ENCODE data around the gene GALNT4. TPM values are rescaled to one million over a fixed set of nuclear protein-coding genes. Genes with fewer than 3 reads are reported as not detected.

Gene GALNT4
- total and polyA plus RNA-seq, 2 of the 13 experiments (the other 11 are each of a cell fraction or from before 2014, with no cell fraction given) = 4.9 to 6.8 TPM

GRCh38 chr12:89568484-89568883 is 43.9 kb upstream of the GALNT4 start (continued):
- TF ChIP-seq, protein P1, sequence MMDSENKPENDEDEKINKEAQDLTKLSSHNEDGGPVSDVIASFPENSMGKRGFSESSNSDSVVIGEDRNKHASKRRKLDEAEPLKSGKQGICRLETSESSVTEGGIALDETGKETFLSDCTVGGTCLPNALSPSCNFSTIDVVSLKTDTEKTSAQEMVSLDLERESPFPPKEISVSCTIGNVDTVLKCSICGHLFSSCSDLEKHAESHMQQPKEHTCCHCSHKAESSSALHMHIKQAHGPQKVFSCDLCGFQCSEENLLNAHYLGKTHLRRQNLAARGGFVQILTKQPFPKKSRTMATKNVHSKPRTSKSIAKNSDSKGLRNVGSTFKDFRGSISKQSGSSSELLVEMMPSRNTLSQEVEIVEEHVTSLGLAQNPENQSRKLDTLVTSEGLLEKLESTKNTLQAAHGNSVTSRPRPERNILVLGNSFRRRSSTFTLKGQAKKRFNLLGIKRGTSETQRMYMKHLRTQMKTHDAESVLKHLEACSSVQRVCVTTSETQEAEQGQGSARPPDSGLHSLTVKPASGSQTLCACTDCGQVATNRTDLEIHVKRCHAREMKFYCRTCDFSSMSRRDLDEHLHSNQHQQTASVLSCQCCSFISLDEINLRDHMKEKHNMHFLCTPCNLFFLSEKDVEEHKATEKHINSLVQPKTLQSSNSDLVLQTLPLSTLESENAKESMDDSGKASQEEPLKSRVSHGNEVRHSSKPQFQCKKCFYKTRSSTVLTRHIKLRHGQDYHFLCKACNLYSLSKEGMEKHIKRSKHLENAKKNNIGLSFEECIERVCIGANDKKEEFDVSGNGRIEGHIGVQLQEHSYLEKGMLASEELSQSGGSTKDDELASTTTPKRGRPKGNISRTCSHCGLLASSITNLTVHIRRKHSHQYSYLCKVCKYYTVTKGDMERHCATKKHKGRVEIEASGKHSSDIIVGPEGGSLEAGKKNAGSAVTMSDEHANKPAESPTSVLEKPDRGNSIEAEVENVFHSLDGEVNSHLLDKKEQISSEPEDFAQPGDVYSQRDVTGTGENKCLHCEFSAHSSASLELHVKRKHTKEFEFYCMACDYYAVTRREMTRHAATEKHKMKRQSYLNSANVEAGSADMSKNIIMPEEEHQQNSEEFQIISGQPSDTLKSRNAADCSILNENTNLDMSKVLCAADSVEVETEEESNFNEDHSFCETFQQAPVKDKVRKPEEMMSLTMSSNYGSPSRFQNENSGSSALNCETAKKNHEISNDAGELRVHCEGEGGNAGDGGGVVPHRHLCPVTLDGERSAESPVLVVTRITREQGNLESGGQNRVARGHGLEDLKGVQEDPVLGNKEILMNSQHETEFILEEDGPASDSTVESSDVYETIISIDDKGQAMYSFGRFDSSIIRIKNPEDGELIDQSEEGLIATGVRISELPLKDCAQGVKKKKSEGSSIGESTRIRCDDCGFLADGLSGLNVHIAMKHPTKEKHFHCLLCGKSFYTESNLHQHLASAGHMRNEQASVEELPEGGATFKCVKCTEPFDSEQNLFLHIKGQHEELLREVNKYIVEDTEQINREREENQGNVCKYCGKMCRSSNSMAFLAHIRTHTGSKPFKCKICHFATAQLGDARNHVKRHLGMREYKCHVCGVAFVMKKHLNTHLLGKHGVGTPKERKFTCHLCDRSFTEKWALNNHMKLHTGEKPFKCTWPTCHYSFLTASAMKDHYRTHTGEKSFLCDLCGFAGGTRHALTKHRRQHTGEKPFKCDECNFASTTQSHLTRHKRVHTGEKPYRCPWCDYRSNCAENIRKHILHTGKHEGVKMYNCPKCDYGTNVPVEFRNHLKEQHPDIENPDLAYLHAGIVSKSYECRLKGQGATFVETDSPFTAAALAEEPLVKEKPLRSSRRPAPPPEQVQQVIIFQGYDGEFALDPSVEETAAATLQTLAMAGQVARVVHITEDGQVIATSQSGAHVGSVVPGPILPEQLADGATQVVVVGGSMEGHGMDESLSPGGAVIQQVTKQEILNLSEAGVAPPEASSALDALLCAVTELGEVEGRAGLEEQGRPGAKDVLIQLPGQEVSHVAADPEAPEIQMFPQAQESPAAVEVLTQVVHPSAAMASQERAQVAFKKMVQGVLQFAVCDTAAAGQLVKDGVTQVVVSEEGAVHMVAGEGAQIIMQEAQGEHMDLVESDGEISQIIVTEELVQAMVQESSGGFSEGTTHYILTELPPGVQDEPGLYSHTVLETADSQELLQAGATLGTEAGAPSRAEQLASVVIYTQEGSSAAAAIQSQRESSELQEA (CRISPR knock-in tag; IDR thresholded peaks at IDR 0.05; ENCODE audit: not compliant biosample characterization) = no peak
- no peak for TF ChIP-seq ZNF678 (CRISPR knock-in tag; IDR thresholded peaks at IDR 0.05)

DNA sequence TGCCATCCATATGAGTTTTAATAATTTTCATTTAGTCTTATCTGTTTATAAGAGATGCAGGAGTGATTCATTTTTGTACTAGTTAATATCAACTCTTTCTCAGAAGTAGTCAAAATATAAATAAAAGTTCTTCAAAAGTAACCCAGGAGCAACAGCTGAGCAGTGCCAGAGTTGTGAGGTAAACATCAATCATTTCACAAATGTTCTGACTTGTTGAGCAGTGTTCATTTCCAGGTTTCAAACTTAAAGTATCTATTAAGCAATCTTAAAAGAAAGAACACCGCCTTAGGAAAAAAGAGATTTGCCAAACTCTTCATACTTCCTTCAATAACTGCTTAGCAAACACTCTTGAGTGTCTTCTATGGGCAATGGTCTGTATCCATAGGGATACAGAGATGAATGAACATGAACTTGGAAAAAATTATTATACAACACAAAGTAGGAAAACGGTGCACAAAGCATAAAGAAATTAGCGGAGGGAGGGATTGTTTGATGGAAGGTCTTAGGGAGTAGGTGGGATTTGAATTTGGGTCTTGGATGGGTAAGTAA is 43.2 kb upstream of the GALNT4 start:
- H3K27me3 ChIP-seq (ENCODE audit: control insufficient read depth in 1 of 2, insufficient read depth in 2 of 2, low read length in 2 of 2) = peaks cover 0 to 3% of the 10 kb centered on the region in 2 experiments; a peak in 1 of 5 replicates
- DNase-seq (ENCODE audit: low spot score) (no peak), ATAC-seq (no peak), FAIRE-seq (no peak)
- no peaks in the 10 kb centered on the region for H3K79me2 ChIP-seq (ENCODE audit: insufficient read depth, low read length)
- H3K4me2 ChIP-seq (ENCODE audit: low read depth, low read length) = no peak overlapping the region
- H3K36me3 ChIP-seq (replicated peaks in 1 of 2; ENCODE audit: control insufficient read depth in 1 of 2, insufficient read depth in 2 of 2, low read length in 2 of 2) = no peaks in the 10 kb centered on the region
- intact Hi-C loops (cut with micrococcal nuclease; ENCODE audit: unreplicated experiment) = no loop called here
- H3K27ac ChIP-seq (ENCODE audit: extremely low read length, insufficient read depth, low read length) = no peak overlapping the region
- in situ Hi-C loops (cut with HindIII; ENCODE audit: extremely low pct_ligation_motif_present, low pct_unique_long_range_greater_than_20kb) = no loop called here
- ChIA-PET POLR2A (no interaction called here), CTCF (ENCODE audit: low intra/inter-chr PET ratio, low total read pairs) (no interaction called here)
- H3K9me3 ChIP-seq (ENCODE audit: low read length) = no peaks in the 10 kb centered on the region
- WGBS (ENCODE audit: low lambda C conversion rate) = 75% methylated on average over 3 of the region's 3 CpGs
- no peaks in the 10 kb centered on the region for H4K20me1 ChIP-seq (ENCODE audit: insufficient read depth, low read length)
- no peak overlapping the region for H3K4me3 ChIP-seq (replicated peaks in 1 of 3; ENCODE audit: insufficient read depth in 1 of 3, low read depth in 2 of 3, low read length in 3 of 3)
- no TSS peak for BruUV-seq (replicated peaks)
- H3K9ac ChIP-seq (ENCODE audit: insufficient read depth, low read depth, low read length) = no peak overlapping the region
- H3K4me1 ChIP-seq (ENCODE audit: insufficient read depth, low read length) = no peaks in the 10 kb centered on the region
- no peak overlapping the region for H2AFZ ChIP-seq (ENCODE audit: low read length)
- no peak for TF ChIP-seq ZNF780A (CRISPR knock-in tag; IDR thresholded peaks at IDR 0.05)
- TF ChIP-seq THAP11 (CRISPR knock-in tag; IDR thresholded peaks at IDR 0.05) = no peak
